SH-SY5Y (cell line): ENCODE data around the gene GSX2.

Experiments
- GATA2 ChIP-seq: IDR thresholded peaks from 2 replicates; pipeline ENCODE4 v1.6.1; 2011; ENCODE audit warnings: mild to moderate bottlenecking, low read depth, low read length
- GATA3 ChIP-seq: IDR thresholded peaks from 2 replicates; pipeline ENCODE4 v1.6.1; 2011; ENCODE audit warnings: low read depth, mild to moderate bottlenecking, low read length, moderate library complexity

DNA sequence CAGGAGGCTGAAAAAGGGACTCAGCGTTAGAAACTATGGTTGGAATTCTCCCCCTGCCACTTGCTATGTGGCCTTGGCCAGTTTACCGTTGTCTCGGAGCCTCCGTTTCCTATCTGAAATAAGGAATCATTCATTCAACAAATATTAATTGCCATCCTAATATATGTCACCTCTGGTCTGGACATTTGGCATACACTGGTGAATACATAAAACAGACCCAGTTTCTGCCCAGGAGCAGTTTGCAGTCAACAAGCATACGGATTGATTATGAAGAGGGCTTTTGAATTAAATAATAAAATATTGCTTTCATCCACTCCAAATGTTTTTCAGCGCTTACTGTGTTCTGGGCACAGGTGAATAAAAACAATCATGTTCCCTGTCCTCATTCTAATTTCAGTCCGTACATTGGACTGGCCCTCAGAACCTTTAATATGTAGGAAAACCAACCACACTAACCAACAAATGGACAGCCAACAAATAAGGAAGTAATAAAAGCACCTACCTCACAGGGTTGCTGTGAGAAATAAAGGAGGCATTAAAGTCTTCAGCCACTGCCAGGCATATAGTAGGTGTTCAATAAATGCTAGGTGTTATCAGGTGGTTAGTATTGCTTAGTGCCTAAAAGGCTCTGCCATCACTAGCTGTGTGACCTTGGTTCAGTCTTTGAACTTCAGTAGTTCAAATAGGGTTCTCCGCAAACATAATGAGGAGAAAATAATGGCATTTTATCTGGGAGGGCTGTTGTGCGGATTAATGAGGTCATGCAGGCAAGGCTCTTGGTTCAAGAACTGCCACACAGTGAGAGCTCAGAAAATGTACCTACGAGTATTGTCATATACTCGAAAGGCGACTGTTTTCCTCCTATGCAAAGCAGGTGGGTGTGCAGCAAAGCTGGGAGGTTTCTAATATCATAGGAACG is 7.3 kb upstream of the GSX2 start:
- no peak for TF ChIP-seq GATA2
- TF ChIP-seq GATA3: no peak
